HL-60 (cell line): Measurements from ENCODE around the gene SORBS2.

Experiments
- POLR2AphosphoS5 ChIP-seq: IDR thresholded peaks from 2 replicates; pipeline ENCODE4 v1.6.1; 2012; ENCODE audit warnings: low read depth
- SPI1 ChIP-seq: IDR thresholded peaks from 2 replicates; pipeline ENCODE4 v1.6.1; 2012; ENCODE audit warnings: low read depth, mild to moderate bottlenecking, borderline replicate concordance
- TF ChIP-seq, protein P1 (sequence below): IDR thresholded peaks from one replicate; pipeline ENCODE4 v1.5.1; 2011; ENCODE audit warnings: low read length, control low read depth, inconsistent platforms; ENCODE audit not compliant: insufficient read depth
- TF ChIP-seq, protein P2 (sequence below): IDR thresholded peaks from 2 replicates; pipeline ENCODE4 v1.6.1; 2012; ENCODE audit warnings: low read depth; ENCODE audit not compliant: insufficient replicate concordance

DNA sequence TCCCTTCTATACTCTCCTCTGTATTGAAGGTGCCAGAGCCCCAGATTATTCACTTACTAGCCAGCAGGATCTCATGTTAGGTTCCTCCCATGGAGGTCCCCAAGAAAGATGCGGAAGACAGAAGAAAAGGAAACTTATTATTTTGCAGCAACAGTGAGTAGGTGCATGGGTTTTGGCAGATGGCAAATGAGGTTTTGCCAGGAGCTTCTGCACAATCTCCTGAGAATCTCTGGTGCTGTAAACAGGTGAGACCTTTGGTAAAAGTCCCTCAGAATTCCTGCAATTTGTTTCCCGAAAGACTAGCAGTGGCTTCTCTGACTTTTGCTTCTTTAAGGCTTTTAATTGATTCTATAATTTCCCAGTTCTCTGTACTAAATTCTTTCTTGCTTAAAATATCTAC is 29.5 kb upstream of the SORBS2 start:
- TF ChIP-seq, protein P1, sequence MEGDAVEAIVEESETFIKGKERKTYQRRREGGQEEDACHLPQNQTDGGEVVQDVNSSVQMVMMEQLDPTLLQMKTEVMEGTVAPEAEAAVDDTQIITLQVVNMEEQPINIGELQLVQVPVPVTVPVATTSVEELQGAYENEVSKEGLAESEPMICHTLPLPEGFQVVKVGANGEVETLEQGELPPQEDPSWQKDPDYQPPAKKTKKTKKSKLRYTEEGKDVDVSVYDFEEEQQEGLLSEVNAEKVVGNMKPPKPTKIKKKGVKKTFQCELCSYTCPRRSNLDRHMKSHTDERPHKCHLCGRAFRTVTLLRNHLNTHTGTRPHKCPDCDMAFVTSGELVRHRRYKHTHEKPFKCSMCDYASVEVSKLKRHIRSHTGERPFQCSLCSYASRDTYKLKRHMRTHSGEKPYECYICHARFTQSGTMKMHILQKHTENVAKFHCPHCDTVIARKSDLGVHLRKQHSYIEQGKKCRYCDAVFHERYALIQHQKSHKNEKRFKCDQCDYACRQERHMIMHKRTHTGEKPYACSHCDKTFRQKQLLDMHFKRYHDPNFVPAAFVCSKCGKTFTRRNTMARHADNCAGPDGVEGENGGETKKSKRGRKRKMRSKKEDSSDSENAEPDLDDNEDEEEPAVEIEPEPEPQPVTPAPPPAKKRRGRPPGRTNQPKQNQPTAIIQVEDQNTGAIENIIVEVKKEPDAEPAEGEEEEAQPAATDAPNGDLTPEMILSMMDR, result no peak
- TF ChIP-seq SPI1, result no peak
- no peak for TF ChIP-seq POLR2AphosphoS5
- TF ChIP-seq, protein P2, sequence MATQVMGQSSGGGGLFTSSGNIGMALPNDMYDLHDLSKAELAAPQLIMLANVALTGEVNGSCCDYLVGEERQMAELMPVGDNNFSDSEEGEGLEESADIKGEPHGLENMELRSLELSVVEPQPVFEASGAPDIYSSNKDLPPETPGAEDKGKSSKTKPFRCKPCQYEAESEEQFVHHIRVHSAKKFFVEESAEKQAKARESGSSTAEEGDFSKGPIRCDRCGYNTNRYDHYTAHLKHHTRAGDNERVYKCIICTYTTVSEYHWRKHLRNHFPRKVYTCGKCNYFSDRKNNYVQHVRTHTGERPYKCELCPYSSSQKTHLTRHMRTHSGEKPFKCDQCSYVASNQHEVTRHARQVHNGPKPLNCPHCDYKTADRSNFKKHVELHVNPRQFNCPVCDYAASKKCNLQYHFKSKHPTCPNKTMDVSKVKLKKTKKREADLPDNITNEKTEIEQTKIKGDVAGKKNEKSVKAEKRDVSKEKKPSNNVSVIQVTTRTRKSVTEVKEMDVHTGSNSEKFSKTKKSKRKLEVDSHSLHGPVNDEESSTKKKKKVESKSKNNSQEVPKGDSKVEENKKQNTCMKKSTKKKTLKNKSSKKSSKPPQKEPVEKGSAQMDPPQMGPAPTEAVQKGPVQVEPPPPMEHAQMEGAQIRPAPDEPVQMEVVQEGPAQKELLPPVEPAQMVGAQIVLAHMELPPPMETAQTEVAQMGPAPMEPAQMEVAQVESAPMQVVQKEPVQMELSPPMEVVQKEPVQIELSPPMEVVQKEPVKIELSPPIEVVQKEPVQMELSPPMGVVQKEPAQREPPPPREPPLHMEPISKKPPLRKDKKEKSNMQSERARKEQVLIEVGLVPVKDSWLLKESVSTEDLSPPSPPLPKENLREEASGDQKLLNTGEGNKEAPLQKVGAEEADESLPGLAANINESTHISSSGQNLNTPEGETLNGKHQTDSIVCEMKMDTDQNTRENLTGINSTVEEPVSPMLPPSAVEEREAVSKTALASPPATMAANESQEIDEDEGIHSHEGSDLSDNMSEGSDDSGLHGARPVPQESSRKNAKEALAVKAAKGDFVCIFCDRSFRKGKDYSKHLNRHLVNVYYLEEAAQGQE, result no peak
